GM12891 (cell line): ENCODE results near the gene DNASE2B.

Source experiments
- DNase-seq: peaks from one replicate; pipeline ENCODE4 v3.0.0; 2011; ENCODE audit warnings: low spot score; ENCODE audit not compliant: insufficient read length
- FAIRE-seq: peaks from 2 replicates; lab custom pipeline; 2011; peaks lifted over from hg19 to GRCh38; lab: Jason Lieb, UNC
- PAX5 ChIP-seq: IDR thresholded peaks from 2 replicates; pipeline ENCODE4 v1.6.1; 2011; ENCODE audit warnings: low read length, moderate library complexity, mild to moderate bottlenecking; ENCODE audit not compliant: insufficient read depth, severe bottlenecking
- POLR2A ChIP-seq: IDR thresholded peaks from 2 replicates; pipeline ENCODE4 v1.6.1; 2011; ENCODE audit warnings: low read depth, low read length, control low read depth
- POLR2AphosphoS5 ChIP-seq: IDR thresholded peaks from 2 replicates; pipeline ENCODE4 v1.6.1; 2011; ENCODE audit warnings: low read depth, low read length, control low read depth
- POU2F2 ChIP-seq: IDR thresholded peaks from 2 replicates; pipeline ENCODE4 v1.6.1; 2011; ENCODE audit warnings: low read depth, mild to moderate bottlenecking, control low read depth, low read length, moderate library complexity
- SPI1 ChIP-seq: IDR thresholded peaks from 2 replicates; pipeline ENCODE4 v1.6.1; 2011; ENCODE audit warnings: low read depth, low read length, control low read depth
- TAF1 ChIP-seq: IDR thresholded peaks from 2 replicates; pipeline ENCODE4 v1.6.1; 2011; ENCODE audit warnings: low read depth, low read length, control low read depth

Gene DNASE2B

DNA sequence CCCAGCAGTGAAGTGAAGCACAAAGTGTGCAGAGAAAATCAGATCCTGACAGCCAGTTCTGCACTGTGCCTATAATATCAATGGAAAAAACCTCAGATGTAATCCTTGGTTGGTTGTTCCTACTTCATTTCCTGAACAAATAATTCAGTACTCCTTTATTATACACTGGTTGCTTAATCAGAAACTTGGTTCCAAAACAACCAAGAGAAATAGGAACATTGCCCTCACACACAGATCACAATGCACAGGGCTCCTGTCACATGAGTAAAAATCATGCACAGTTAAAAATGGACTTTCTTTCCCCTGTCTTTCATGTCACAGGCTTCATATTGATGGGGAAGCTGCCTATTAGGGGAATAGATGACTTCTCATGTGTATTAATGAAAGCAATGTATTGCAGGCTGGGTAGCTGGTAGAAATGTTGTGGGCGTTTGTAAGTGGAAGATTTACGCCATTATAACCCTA is 9.7 kb downstream of the DNASE2B start:
- TF ChIP-seq TAF1, result no peak
- no peak for TF ChIP-seq POLR2AphosphoS5
- TF ChIP-seq POLR2A, result no peak
- no peak for TF ChIP-seq POU2F2
- TF ChIP-seq PAX5, result no peak
- FAIRE-seq (no peak), DNase-seq (no peak)

DNA sequence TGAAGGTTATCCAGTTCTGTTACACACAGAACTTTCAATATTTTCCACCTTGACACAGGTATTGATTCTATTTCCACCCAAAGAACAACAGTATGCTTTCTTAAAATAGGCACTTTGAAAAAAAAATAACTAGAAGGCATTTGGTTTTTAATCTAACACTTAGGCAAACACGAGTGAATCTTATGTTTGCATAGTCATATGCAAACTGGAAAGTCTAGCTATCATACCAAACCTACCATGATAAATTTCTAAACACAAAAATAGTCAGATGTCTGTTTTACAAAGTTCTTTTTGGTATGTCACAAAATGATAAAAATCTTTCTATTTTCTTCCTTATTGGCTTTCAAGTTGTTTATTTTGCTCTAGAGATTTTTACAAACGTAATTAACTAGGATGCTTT is 11.6 kb downstream of the DNASE2B start:
- FAIRE-seq (no peak), DNase-seq (no peak)
- TF ChIP-seq PAX5, result no peak
- no peak for TF ChIP-seq POLR2AphosphoS5
- no peak for TF ChIP-seq POLR2A
- TF ChIP-seq TAF1, result no peak
- TF ChIP-seq SPI1, result no peak
- no peak for TF ChIP-seq POU2F2

DNA sequence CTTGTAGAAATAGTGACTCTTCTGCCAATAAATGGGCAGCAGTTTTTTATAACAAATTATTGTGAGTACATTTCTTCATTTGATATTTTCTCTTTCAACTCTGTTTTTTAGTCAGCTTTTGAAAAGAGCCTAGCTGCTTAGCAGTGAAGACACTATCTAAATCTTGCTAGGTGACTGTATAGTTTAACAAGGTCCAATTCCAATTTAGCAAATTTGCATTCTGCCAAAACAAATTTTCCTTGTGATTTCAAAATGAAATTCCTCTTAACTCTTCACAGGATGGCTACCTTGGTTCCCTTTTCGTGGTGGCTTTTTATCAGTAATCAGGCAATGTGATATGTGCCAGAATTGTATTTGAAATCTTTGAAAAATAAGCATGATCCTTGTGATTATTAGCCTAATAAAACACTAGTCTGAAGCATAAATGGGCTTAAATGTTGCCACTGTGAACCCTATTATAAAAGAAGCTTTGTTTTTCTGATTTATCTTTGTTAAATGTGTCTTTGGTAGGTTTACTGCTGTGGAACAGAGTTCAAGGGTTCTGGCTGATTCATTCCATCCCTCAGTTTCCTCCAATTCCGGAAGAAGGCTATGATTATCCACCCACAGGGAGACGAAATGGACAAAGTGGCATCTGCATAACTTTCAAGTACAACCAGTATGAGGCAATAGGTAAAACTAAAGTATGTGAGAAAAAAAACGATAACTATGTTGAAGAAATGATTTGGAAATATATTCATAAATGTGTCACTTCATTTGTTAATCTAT is 12.2 kb downstream of the DNASE2B start:
- FAIRE-seq, result no peak
- TF ChIP-seq PAX5, result no peak
- TF ChIP-seq POU2F2, result no peak
- TF ChIP-seq POLR2A, result no peak
- no peak for TF ChIP-seq SPI1
- no peak for TF ChIP-seq POLR2AphosphoS5
- TF ChIP-seq TAF1, result no peak
- no peak for DNase-seq

DNA sequence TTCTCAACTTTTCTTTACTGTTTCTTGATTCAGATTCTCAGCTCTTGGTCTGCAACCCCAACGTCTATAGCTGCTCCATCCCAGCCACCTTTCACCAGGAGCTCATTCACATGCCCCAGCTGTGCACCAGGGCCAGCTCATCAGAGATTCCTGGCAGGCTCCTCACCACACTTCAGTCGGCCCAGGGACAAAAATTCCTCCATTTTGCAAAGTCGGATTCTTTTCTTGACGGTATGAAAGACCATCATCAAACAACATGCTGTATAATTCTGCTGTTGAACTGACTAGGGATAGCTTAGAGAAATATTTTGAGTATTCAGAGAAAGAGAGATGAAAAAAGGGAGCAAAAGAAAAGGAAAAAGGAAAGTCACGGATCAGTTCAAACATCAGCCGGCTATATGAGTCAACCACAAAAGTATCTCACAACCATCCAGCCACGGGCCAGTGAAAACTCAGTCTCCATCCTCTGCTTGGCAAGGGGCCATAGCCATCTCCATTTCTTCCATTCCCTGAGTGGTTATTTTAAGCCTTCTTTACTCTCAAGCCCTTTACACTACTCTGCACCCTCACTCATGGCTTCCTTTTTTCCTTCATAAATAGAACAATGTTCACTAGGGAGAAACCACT is 14.1 kb downstream of the DNASE2B start:
- FAIRE-seq, result no peak
- TF ChIP-seq SPI1, result no peak
- TF ChIP-seq PAX5, result no peak
- no peak for TF ChIP-seq TAF1
- no peak for TF ChIP-seq POU2F2
- no peak for TF ChIP-seq POLR2AphosphoS5

DNA sequence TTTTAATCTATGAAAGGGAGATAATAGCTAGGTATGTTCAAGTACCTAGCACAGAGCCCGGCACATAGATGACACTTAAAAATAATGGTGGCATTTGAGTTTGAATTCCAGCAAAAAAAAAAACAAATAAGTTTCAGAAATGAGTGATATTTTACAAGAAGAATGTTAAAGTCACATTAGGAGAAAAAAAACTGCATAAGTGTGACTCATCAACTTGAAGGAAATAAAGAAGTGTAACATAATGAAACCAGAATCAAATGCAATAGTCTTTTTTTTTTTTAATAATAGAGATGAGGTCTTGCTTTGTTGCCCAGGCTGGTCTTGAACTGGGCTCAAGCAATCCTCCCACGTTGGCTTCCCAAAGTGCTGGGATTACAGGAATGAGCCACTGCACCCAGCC is 17.1 kb downstream of the DNASE2B start:
- FAIRE-seq (no peak), DNase-seq (no peak)
- TF ChIP-seq POLR2A (no peak), TAF1 (no peak), SPI1 (no peak), PAX5 (no peak), POU2F2 (no peak), POLR2AphosphoS5 (no peak)

More for the DNA sequence above, 14.1 kb downstream of the DNASE2B start:
- no peak for DNase-seq

DNA sequence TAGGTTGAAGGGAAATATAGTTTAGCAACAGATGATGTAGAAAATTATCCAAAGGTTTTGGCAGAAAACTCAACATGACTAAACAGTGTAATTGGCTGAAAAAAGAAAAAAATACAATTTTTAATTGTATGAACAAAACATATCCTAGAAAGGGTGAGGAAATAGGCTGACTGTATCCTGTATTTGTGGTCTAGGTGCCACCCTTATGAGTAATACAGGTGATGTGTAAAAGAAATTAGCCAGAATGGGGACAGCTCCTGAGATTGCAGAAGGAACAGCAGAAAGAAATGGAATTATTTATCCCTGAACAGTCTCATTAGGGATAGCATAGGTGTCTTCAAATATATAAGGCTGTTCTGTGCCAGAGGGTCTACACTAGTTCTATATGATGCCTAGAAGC is 24.6 kb downstream of the DNASE2B start:
- TF ChIP-seq PAX5 (no peak), POLR2AphosphoS5 (no peak), TAF1 (no peak)
- FAIRE-seq (no peak), DNase-seq (no peak)

DNA sequence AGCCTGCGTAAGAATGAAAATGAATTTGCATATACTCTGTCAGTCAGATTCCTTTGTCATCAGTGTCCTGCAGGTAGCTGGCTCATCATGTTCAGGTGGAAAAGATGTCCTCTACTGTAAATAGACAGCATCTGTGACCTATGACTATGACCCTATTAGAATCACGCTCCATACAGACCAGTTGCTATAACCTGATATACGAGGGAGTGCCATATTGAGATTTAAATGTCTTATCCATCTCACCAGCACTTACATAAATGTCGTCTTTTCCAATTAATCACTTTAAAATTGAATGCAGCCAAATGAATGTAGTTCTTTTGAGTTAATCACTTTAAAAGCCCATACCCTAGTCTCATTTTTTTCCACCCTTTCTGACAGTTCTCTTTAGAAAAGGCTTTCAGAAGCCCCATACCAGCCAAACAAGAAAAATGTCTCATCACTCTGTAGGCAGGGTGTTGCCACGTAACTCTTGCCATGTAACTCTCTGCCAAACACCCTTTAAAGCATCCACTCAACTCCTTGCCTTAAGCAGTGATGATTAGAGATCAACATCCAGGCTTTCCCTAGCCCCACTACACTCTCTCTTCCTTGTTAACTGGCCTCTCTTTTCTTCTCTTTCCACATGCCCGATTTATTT is 26.3 kb downstream of the DNASE2B start:
- FAIRE-seq, result no peak
- DNase-seq, result no peak
- no peak for TF ChIP-seq SPI1
- TF ChIP-seq PAX5, result no peak
- TF ChIP-seq TAF1, result no peak
- TF ChIP-seq POU2F2, result no peak
- no peak for TF ChIP-seq POLR2AphosphoS5
- TF ChIP-seq POLR2A, result no peak

DNA sequence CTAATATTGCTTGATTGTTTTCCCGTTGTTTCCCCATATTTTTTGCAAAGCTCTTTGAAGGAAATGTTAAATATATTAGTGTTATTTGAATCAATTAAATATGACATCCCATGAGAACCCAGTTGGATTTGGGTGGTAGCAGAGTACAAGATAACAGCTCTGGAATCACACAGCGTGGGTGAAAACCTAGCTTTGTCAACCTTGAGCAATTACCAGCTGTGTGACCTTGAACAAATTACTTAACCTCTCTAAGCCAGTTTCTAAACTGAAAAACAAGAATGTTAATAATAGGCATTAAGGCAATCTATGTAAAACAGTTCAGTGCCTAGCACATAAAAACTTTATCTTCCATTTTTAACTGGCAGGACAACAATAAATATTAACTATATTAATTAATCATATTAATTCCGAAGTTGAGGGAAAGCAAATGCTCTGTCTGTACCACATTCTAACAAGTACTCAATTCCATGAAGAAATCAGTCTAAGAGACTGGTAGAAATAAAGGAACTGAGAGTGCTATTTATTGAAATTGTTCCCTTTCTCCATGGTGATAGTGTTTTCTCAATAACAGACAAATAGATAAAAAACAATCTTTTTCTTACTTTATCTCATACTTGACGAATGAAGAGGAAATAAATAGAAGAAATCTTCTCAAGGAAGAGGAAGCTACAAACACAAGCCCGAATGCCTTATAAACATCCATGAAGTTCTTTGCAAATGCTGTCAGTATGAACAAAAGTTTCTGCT is 27.0 kb downstream of the DNASE2B start:
- no peak for DNase-seq
- FAIRE-seq, result no peak
- TF ChIP-seq SPI1, result peak; percentile 28; the same call in 1 of the 2 replicates
- no peak for TF ChIP-seq POU2F2

DNA sequence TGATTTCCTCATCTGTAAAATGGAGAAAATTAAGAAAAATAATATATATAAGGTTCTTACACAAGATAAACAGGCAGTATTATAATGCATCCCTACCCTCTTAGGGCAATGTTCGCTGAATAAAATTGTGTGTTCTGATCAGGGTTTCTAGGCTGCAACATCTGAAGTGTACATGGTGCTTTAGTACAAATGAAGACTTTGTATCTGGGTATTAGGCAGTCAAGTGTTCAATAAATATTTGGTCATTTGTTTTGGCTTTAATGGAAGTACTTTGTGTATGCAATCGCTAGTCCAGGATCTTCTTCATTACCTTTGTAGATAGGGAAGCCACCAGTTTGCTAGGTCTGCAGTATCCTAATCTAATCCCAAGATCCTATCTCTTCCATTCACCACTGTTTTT is 28.1 kb downstream of the DNASE2B start:
- FAIRE-seq (no peak), DNase-seq (no peak)
- TF ChIP-seq PAX5, result no peak
- TF ChIP-seq POU2F2, result no peak
- no peak for TF ChIP-seq POLR2AphosphoS5
- no peak for TF ChIP-seq TAF1
- no peak for TF ChIP-seq POLR2A
- no peak for TF ChIP-seq SPI1
